DMS153 treated with DMSO at 0.1 percent for 48 hours (cell line): ENCODE data around the gene ADAM29.
"Not testable (repeated sequence)": the region's sequence is repeated elsewhere in the genome, so short reads cannot be mapped to it uniquely, and the experiment has no call there.

Experiments
- DNase-seq: peaks from one replicate; lab custom pipeline; 2025; ENCODE audit not compliant: unreplicated experiment; lab: John Stamatoyannopoulos, UW

The ADAM29 gene

GRCh38 chr4:174918058-174918457 lies at the start of gene ADAM29:
Gene ADAM29, plus strand, starts transcription at chr4:174918358. Its CDS starts 57,168 bp downstream, at chr4:174975526.
- DNase-seq: no peak

- DNase-seq: no peak
These were observed 48.8 kb upstream of the ADAM29 start for GRCh38 chr4:174869339-174869738.

DNA sequence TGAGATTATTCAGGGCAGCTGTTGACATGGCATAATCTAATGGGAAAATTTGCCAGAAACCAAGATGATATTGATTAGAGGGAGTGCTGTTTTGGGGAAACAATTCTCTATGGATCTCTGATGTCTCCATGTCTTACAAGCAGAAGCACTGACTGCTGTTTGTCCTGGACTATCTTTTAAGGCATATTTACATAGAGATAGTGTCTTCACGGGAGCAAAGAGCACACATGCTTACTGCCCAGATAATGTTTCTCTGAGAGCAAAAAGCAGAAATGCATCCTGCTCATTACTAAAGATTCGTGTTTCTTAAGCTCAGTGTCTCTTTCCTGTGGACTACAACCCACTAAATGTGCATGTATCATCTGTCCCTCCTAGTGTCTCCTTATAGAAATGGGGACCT lies 47.8 kb upstream of the ADAM29 start:
- DNase-seq: no peak

DNA sequence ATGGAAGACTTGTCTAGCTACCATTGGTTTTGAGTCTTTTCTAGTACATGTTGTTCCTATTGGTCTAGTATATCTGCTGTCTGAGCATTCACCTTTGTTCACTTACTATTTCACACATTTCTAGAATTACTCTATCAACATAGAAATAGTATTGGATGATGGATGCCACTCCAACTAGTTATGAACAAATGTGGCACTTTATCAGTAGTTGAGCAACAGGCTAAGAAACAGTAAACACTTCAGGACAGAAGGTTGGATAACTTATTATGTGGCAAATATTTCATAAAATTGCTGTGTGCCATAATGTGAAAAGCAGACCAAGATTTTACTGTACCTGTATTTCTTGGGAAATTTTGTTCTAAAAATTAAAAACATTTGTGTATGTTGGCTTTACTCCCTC lies 46.8 kb upstream of the ADAM29 start:
- no peak for DNase-seq

DNA sequence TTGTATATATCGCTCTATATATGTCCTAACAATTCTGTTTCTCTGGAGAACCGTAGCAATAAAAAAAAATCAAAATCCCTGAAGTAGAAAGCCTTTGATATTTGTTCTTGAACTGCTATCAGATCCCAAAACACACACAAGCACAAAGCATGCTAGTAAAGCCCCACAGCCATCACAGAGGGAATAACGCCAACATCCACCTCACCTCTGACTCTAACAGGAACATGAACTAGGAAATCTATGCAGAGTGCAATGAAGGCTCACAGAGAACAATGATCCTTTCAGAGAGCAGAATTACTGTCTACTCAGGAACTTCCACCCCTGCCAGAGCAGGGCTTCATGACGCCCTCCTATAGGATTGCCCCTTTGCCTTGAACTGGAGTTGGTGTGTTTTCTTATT lies 45.0 kb upstream of the ADAM29 start:
- not testable (repeated sequence) for DNase-seq

GRCh38 chr4:174873931-174874330 lies 44.2 kb upstream of the ADAM29 start:
- peak; percentile 4 for DNase-seq

DNA sequence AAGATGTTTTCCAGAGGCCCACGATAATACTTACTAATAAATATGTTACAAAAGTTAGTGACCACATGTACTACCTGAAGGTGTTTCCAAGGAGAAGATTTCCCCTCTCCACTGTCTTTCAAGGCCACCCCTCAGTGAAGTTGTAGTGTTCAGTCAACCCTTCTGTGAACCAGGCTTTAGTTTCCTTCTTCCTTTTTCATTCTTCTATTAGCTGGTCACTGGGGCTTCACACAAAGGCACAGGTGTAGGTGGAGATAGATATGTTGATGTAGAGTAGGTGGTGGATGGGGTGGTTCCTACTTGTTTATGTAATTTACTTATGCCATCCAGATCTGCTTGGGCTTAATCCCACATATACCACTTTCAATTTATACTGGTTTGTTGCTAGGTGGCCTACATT lies 43.3 kb upstream of the ADAM29 start:
- no peak for DNase-seq

DNA sequence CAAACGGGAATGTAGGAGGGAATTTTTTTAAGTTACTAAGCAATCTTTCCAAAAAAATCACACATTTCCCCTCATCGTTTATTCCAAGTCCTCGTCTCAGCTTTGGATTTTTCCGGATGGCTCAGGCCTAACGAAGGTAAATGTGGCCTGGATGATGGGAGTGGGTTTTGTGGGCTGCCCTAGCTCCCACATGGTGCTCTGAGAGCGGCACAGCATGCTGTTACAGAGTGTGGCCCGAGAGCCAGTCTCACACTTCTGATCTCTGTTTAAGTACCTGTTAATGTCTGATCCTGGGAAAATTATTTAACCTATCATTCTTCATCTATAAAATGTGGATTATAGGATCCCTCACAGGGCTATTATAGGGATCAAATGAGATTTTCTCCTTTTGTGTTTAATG lies 38.2 kb upstream of the ADAM29 start:
- DNase-seq: no peak

- no peak for DNase-seq
These were observed 35.7 kb upstream of the ADAM29 start for GRCh38 chr4:174882317-174882992.

DNA sequence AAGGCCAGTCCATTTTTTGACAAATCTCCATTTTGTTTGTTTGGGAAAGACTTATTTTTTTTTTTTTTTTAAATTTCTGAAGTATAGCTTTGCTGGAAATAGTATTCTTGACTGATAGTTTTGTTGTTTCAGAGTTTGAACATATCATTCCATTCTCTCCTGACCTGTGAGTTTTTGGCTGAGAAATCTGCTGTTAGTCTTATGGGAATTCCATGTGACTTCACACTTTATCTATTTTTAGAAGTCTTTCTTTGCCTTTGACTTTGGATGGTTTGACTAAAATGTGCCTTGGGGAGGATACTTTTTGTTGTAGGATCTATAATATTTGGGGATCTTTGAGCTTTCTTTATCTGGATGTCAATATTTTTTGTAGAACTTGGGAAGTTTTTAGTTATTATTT lies 10.7 kb upstream of the ADAM29 start:
- DNase-seq: no peak

DNA sequence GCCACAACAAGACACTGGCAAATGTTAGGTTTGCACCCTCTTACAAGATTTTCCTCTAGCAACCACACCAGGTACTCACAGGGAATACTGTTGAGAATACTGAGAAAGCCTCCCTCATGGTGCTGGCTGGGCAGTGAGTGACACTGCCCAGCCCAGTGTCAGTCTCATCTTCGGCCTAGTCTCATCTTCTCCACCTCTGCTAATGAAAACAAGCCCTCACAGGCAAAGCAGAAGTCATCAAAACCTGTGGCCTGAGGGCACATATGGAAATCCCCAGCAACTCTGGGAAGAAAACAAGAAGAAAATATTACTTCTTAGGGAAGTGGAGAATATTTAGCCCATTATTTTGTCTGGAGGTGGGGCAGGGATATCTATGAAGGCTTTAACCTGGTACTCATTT lies 7.9 kb upstream of the ADAM29 start:
- DNase-seq: no peak

DNA sequence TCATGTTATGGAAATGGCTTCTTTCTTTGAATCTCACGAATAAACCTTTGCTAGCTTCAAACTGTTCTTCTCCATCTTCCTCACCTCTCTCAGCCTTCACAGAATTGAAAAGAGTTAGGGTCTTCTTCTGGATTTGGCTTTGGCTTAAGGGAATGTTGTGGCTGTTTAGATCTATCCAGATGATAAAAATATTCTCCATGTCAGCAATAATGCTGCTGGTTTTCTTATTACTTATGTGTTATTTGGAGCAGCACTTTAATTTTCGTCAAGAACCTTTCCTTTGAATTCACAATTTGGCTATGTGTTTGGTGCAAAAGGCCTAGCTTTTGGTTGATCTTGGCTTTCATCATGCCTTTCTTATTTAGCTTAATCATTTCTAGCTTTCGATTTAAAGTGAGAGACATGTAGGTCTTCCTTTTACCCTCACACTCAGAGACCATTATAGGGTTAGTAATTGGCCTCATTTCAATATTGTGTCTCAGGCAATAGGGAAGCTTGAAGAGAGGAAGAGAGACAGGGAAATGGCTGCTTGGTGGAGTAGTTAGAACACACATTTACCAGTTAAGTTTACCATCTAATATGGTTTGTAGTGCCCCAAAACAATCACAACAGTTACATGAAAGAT lies 5.1 kb upstream of the ADAM29 start:
- DNase-seq: no peak

DNA sequence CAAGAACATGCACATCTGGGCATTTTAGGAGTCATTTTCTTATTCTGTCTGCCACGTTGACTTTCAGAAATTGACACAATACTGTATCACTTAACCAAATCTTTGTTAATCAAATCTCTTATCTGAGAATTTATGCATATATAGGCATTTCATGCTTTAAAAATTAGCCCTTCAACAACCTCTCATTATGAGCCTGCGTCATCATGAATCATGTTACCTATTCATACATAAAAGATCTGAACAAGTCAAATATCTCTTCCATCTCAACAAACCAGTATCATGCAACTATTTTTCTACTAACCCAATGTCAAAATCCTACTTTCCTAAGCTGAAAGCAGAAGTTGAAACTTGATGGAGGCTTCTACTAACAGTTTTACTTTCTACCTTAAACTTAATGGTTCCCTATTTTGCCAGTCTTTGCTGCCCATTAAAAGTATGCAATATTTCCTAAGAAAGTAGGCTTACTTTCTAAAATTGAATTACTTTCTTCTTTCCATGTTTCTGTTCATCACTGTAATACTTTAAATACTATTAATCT lies 1.8 kb downstream of the ADAM29 start:
- DNase-seq: no peak

GRCh38 chr4:174926958-174927357 lies 8.8 kb downstream of the ADAM29 start:
- DNase-seq: no peak

GRCh38 chr4:174928174-174928573 lies 10.0 kb downstream of the ADAM29 start:
- DNase-seq: no peak

DNA sequence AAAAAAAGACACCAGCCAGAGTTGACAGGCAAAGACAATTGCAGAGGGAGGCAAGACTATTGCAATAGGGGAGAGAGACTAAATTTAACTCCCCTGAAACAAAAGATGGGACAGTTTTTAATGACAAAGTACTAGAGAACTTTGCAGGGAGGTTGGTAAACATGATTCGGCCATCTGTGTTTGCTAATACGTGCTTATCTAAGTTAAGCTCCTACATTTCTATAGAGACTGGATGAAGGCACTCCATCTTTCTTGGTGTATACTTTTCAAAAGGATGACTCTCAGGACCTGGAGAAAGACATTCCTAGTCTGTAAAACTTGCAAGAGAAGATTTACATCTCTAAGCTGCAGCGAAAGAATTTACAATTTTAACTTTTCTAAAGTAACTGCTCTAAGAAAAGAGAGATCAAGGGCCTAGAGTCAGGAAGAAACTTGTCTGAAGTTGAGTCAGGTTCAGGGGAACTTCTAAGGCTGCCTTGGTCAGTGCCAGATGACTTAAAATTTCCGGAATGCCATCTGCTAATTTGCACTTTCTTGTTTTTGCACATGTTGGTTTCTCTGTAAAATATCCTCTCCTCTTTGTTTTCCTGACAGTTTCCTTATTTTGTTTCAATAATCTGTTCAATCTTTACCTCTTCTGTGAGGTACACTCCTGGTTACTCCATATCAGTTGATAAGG lies 10.6 kb downstream of the ADAM29 start:
- DNase-seq: no peak

DNA sequence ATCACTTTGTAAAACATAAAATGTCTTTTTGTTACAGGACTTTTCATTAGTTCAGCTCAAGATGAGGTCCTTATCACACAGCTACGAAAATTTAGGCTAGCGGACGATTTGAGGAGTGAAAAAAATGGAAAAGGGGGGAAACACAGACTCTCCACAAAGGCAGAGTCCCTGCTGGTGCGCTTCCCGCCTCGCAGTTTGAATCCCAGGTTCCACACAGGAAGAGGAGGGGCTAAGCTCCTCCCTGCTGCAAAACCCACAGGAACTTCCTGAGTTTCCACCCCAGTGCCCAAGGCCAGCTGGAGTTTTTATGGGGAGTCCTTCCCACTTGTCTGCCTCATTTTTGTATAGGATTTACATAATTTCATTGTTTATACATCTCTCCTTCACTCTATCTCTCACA lies 11.2 kb downstream of the ADAM29 start:
- DNase-seq: no peak

DNA sequence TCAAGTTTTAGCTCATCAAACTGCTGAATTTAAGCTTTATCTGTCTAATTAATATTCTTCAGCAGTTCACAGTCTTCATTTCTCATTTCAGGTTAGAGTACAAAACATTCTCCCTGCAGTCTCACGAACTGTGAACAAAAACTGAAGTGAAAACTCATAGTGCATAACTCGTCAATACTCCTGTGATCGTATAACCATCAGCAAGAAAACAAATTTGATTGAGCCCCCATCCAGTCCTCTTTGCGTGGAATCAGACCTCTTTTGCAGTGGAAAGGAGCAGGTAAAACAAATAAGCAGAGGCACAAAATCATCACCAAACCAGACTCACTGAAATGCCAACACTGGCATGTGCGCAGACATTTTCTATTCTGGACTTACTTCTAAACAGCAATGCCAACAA lies 12.7 kb downstream of the ADAM29 start:
- DNase-seq: no peak

- no peak for DNase-seq
These were observed 14.9 kb downstream of the ADAM29 start for GRCh38 chr4:174933083-174933482.

DNA sequence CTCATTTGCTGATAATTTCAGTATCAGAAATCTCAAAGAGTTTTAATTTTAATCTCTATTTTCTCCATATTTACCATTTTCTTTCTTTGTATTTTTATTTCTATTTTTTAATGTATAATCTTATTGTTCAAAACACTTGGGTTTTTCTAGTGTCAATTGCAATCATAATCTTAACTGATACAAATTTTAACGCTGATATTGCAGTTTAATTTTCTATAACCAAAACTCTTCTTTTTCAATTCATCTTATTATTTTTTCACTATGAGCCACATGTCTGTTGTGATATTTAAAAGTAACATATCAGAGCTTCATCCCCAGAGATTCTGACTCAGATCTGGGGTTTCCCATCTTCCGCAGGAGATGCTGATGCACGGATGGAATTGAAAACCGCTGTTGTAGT lies 16.2 kb downstream of the ADAM29 start:
- no peak for DNase-seq

DNA sequence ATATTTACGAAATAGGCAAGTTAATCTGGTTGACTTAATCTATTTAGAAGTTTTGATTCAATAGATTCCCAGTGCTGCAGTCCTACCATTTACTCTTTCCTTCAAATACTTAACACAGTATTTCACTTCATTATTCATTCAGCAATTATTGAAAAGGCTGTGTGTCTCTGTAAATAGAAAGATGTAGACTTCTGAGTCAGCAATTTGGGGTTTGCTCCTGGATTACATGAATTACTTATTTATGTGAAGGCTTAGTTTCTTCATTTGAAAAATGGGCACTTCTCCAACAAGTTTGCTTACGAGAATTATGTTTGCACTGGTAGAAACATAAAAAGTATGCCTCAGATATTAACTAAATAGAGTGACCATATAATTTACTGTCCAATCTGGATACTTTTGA lies 17.4 kb downstream of the ADAM29 start:
- no peak for DNase-seq

DNA sequence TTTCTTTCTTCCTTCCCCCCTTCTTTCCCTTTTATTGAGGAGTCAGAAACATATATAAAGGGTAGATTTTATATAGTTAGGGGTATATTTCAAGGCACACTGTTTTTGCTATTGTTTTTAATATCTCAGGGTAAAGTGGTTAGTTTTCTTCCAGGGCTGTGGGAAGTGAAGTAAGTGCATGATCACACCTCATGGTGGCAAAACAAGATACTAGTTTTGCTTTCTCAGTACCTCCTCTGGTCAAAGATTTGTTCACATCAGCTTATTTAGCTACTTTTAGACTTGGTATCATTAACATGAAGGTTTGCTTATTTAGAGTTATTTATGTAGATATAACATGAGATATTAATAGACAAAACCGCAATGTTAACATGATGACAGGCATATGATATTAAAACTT lies 21.8 kb downstream of the ADAM29 start:
- no peak for DNase-seq
